SH-SY5Y (cell line): ENCODE data around the gene ENHO.

ENCODE experiments used
- GATA2 ChIP-seq: IDR thresholded peaks from 2 replicates; pipeline ENCODE4 v1.6.1; 2011; ENCODE audit warnings: mild to moderate bottlenecking, low read depth, low read length
- GATA3 ChIP-seq: IDR thresholded peaks from 2 replicates; pipeline ENCODE4 v1.6.1; 2011; ENCODE audit warnings: low read depth, mild to moderate bottlenecking, low read length, moderate library complexity

GRCh38 chr9:34520096-34520495, 2.7 kb downstream of the ENHO start:
- TF ChIP-seq GATA2, result no peak
- TF ChIP-seq GATA3, result no peak
